ENCODE measurements around the gene NLRP11.
"Not testable (repeated sequence)": the region's sequence is repeated elsewhere in the genome, so short reads cannot be mapped to it uniquely, and the experiment has no call there.

NLRP11 gene

DNA sequence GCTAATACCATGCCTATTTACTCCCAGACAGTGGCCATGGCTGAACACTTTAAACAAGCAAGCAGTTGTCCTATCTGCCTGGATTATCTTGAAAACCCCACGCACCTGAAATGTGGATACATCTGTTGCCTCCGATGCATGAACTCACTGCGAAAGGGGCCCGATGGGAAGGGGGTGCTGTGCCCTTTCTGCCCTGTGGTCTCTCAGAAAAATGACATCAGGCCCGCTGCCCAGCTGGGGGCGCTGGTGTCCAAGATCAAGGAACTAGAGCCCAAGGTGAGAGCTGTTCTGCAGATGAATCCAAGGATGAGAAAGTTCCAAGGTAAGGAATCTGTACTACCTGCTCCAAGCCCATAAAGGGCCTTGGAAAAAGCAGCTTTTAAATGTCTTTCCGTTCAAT lies 54.3 kb downstream of the NLRP11 start:
- no peak for DNase-seq

DNA sequence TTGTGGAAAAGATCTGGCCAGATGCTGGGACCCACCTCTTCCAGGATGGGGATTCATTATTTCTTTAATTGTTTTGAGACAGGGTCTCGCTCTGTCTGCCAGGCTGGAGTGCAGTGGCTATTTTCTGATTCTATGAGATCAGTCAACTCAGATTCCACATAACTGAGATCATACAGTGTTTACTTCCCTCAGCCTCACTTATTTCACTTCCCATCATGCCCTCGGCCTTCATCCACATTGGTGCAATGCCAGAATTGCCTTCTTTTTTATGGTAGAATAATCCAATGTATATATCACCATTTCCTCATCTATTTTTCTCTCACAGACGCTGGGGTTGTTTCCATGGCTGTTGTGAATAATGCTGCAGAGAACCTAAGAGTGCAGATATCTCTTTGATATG lies 62.2 kb downstream of the NLRP11 start:
- not testable (repeated sequence) for DNase-seq

DNA sequence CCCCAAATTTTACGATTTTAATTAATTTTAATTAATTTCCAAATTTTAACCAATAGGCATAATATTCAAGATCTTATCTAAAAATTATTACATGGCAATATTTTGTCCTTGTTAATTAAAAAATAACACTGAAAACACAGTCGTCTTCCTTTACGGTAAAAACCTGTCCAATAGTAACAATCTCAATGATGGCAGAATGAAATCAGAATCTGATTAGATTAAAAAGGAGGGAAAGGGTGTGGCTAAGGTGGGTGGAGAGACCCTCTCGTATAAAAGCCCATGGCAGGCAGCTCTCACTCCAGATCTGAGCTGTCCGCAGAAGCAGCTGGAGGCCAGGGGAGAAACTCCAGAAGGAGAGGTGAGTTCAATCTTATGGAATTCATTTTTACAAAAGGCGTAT lies 63.0 kb downstream of the NLRP11 start, which contains the start of gene RFPL4AL1:
Gene RFPL4AL1, plus strand, starts transcription at position 301 of the 400 bp plus-strand sequence. CDS start 2,687 bp downstream, outside the sequence.
- not testable (repeated sequence) for DNase-seq

DNA sequence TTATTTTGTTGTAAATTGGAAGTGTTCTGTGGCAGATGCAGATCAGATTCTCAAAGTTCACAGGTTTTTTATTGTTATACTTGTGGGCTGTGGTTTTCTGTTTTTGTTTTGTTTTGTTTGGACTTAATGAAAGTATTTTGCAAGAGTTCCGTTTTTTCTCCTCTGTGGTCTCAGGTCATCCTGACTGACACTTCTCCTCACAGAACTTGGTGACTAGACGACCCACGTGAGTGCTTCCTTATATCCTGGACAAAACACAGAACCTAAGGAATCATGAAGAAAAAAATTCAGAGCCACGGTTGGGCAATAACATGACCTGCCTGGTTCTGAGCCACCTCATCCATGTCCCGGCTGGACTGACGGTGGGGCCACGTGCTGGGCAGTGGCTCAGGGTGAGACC lies 65.3 kb downstream of the NLRP11 start:
- DNase-seq: no peak

DNA sequence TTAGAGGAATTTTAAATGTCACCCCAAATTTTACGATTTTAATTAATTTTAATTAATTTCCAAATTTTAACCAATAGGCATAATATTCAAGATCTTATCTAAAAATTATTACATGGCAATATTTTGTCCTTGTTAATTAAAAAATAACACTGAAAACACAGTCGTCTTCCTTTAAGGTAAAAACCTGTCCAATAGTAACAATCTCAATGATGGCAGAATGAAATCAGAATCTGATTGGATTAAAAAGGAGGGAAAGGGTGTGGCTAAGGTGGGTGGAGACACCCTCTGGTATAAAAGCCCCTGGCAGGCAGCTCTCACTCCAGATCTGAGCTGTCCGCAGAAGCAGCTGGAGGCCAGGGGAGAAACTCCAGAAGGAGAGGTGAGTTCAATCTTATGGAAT lies 73.0 kb downstream of the NLRP11 start, which contains the start of gene RFPL4A:
Gene RFPL4A, plus strand, starts transcription at position 301 of the 400 bp plus-strand sequence. CDS start 2,704 bp downstream, outside the sequence.
- DNase-seq: not testable (repeated sequence)

DNA sequence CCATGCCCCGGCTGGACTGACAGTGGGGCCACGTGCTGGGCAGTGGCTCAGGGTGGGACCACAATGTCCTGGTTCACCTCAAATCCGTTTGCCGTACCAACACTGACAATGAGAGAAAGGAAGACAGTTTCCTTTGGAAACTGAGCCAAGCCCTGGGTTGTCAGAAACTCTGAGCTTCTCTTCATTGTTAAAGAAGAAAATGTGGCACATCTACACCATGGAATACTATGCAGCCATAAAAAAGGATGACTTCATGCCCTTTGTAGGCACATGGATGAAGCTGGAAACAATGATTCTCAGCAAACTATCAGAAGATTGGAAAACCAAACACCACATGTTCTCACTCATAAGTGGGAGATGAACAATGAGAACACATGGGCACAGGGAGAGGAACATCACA lies 75.0 kb downstream of the NLRP11 start:
- DNase-seq: not testable (repeated sequence)

DNA sequence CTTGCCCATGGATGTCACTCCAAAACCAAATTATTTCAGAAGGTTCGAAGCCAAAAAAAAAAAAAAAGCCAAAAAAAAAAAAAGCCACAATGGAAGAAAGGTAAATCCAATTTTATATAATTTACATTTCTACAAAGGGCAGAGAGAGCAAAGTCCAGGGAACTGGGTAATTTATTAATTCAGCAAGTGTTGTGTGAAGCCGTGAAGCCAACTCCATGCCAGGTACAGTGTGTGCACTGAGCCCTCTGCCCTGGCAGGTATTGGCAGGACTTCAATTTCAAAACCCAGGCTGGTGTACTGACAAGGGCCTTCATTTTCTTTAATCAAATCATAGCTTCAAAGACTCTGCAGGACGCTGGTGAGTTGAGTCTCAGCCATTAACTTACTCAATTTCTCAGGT lies 78.4 kb downstream of the NLRP11 start:
- no peak for DNase-seq

DNA sequence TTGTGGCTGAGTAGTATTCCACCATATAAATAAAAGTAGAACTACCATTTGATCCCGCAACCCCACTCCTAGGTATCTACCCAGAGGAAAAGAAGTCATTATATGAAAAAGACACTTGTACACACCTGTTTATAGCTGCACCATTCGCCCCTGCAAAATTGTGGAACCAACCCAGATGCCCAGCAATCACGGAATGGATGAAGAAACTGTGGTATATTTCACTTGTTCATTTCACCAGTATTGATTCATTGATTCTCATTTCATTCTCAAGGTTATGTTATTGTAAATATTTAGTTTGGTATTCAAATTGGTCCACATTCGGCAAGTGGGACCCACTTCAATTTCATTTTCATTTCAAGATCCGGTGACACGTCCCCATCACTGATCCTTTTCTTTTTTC lies 81.1 kb downstream of the NLRP11 start:
- DNase-seq: no peak

DNA sequence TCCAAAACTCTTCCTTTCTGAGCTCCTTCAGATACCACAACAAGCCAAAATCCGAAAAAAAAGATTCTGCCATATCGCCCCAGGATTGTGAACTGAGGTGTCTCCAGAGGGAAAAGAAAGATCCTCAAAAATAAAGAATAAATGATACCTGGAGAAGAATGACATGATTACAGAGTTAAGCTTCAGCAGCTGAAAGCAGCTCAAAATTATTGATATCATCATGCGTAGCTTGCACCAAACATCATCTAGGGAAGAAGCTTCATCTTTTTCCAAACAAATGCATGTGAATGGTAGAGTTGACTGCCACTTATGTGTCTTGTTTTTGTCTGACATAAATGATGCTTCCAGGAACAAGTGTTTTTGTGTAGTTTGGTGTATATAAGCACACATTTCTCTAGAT lies 93.5 kb downstream of the NLRP11 start, which contains the start of gene NLRP9:
Gene NLRP9, minus strand, starts transcription at position 101 of the 400 bp plus-strand sequence. Its CDS starts 28 bp downstream, at position 73.
- no peak for DNase-seq
